ENCODE results near the gene RASA2.
A peak's percentile ranks its signal among the peaks of the same experiment; 100 is the strongest.

RASA2 gene, protein sequence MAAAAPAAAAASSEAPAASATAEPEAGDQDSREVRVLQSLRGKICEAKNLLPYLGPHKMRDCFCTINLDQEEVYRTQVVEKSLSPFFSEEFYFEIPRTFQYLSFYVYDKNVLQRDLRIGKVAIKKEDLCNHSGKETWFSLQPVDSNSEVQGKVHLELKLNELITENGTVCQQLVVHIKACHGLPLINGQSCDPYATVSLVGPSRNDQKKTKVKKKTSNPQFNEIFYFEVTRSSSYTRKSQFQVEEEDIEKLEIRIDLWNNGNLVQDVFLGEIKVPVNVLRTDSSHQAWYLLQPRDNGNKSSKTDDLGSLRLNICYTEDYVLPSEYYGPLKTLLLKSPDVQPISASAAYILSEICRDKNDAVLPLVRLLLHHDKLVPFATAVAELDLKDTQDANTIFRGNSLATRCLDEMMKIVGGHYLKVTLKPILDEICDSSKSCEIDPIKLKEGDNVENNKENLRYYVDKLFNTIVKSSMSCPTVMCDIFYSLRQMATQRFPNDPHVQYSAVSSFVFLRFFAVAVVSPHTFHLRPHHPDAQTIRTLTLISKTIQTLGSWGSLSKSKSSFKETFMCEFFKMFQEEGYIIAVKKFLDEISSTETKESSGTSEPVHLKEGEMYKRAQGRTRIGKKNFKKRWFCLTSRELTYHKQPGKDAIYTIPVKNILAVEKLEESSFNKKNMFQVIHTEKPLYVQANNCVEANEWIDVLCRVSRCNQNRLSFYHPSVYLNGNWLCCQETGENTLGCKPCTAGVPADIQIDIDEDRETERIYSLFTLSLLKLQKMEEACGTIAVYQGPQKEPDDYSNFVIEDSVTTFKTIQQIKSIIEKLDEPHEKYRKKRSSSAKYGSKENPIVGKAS

DNA sequence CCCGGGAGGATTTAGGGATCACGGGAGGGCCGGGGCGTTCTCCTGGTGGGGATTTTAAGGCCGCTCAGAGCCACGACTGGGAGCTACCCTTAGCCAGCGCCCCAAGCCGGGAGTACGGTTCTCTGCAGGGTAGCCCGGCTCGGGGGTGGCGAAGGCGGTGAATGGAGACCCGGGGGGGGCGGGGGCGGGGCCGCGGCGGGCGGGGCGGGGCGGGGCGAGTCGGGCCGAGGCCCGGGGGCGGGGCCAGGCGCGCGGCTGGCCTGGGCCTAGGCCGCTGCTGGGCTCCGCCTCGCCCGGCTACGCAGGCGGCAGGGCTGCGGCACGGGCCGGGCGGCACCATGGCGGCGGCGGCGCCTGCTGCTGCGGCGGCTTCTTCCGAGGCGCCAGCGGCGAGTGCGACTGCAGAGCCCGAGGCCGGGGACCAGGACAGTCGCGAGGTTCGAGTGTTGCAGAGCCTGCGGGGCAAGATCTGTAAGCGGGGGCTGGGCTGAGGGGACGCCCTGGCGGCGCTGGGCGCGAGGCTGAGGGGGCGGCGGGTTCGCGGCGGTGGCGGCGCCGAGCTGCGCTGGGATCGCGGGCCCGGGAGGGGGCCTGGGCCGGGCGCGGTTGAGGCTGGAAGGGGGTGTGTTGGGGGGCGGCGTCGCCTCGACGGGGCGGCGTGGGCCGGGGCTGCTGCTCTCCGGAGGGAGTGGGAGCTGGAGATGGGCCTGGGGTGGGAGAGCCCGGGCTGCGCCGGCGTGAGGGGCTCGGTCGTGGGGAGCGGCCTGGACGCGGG is at the start of gene RASA2:
TSS of gene RASA2 (plus strand) at position 282 of the 775 bp plus-strand sequence. CDS start at position 339, 57 bp downstream.
- peak; percentile 91 for DNase-seq

DNA sequence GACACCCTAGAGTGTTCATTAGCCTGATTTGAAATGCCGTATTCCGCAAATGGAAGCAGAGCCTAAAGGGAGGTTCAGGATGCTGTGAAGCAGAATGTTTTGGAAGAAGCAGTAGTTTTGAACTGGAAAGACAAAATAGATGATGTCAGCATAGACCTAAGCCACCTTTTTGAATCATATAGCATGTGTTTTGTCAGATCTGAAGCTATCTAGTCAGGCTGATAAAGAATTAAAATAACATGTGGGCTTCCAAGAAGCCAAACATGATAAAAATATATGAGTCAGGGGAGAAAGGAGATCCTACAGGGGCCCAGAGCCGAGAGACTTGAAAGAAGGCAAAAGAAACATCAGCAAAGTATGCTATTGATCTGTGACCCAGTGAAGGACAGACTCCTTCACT is 47.2 kb upstream of the RASA2 start:
- DNase-seq = no peak

DNA sequence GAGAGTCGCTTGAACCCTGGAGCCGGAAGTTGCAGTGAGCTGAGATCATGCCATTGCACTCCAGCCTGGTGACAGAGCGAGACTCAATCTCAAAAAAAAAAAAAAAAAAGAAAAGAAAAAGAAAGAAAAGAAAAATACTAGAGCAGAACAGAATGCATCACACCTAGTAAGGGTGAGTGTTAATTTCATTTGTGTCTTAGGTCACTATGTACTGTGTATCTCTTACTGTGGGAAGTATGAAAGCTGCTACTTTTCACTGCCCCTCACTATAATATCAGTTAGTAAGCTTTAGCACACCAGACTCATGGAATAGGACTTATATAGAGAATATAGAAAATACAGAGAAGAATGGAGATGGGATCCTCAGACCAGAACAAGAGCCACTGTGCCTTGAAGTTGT is 45.9 kb upstream of the RASA2 start:
- no peak for DNase-seq

DNA sequence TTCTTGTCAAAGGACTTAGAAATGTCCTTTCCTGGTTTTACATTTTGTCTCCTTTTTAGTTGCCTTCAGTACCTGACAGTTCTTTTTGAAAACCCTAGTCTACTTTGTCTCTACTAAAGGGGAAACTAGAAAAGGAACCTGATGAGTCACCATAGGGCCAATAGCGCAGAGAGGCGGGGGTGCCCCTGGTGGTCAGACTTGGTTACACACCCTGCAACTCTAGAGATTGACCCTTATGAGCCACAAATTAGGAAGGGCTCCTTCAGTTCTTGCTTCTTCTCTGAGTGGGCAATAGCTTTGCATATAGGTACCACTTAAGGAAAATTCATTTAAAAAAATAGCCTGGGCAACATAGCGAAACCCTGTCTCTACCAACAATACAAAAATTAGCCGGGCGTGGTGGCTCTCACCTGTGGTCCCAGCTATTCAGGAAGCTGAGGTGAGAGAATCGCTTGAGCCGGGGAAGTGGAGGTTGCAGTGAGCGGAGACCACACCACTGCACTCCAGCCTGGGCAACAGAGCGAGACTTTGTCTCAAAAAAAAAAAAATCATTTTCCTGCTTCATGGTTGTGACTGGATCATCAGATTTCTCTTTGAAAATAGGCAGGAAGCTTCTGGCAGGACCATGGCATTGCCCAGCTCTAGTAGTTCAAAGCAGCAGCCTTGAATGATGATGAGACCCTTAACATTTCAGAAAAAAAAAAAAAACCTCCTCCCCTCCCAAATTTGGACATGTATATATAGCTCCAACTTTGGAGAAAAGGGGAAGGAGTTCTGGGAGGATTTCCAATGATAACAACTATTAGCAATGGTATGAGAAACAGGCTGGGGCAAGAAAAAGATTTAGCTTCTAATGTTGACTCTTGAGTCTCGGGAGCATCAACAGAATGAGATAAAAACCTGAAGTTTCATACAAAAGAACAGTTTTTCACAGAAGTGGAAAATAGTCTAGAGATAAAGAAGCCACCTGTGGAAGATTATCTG is 45.2 kb upstream of the RASA2 start:
- DNase-seq = peak; percentile 51

DNA sequence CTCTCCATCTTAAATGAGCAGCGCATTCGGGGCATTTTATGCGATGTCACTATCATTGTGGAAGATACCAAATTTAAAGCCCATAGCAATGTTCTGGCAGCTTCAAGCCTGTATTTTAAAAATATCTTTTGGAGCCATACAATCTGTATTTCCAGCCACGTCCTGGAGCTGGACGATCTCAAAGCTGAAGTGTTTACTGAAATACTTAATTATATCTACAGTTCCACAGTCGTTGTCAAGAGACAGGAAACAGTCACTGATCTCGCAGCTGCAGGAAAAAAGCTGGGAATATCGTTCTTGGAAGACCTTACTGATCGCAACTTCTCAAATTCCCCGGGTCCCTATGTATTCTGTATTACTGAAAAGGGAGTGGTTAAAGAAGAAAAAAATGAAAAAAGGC is 44.4 kb upstream of the RASA2 start:
- no peak for DNase-seq

DNA sequence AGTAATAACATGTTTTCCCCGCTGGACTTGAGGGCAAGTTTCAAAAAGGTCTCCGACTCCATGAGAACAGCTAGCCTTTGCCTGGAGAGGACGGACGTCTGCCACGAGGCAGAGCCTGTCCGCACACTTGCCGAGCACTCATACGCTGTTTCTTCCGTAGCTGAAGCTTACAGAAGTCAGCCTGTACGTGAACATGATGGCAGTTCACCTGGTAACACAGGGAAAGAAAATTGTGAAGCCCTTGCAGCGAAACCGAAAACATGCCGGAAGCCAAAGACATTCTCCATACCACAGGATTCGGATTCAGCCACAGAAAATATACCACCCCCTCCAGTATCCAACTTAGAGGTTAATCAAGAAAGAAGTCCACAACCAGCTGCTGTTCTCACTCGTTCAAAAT is 43.9 kb upstream of the RASA2 start:
- no peak for DNase-seq

DNA sequence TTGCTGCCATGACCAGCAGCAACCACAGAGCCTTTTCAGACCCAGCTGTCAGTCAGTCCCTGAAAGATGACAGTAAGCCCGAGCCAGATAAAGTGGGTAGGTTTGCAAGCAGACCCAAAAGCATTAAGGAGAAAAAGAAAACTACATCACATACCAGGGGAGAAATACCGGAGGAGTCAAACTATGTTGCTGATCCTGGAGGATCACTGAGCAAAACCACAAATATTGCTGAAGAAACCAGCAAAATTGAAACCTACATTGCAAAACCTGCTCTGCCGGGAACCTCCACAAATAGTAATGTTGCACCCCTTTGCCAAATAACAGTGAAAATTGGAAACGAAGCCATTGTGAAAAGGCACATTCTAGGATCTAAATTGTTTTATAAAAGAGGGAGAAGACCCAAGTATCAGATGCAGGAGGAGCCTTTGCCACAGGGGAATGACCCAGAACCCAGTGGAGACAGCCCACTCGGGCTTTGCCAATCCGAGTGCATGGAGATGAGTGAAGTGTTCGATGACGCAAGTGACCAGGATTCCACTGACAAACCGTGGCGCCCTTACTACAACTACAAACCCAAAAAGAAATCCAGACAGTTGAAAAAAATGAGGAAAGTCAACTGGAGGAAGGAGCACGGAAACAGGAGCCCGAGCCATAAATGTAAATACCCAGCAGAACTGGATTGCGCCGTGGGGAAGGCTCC is 42.1 kb upstream of the RASA2 start:
- DNase-seq = no peak

DNA sequence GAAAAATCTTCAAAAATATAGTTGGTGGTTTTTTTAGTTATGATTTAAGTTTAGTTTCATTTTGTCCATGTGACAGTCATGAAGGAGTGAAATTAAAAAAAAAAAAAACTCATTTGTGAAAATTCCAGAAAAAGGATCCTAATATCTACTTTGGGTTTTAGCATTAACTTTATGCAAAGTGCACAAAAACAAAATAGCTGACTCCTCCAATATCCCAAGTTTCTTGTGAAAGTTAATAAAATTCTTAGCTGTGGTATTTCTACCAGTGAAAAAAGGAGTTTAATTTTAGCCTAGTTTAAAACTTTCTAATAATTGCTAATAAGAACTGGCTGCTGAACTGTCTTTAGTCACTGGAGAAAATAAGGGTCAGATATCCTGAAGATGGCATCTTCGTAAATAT is 40.8 kb upstream of the RASA2 start:
- no peak for DNase-seq

DNA sequence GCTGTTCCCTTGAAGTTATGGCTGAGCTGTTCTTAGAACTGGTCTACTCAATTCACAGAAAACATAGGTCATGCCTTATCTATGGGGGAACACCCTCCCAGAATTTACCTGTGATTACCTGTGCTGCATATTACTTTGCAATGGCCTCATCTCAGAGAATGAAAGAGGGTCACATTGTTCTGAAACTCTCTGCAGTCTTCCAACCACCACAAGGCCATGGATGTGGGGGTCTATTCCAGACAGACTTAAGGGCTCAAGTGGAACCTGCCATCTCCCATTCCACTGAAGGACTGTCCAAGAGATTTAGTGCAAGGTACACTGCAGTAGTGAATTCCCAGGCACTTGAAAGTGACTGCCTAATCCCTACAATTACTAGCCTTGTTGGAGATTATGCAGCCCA is 40.1 kb upstream of the RASA2 start:
- DNase-seq = no peak

DNA sequence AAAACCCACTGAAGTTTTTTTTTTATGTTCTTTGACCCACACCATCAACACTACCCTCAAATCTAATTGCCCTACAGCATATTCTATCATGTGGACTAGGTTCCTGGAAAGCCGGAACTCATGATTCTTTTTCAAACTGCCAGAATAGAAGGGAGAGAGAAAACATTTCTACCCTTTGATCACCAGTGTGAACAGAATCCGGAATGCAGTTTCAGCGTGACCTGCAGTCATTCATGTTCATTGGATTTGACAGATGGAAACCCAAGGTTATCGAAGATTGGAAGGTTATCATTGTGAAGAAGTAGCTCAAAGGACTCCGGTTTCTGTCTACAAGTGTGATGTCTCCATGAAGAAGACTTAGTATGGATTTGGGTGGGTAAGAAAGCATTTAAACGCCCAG is 39.4 kb upstream of the RASA2 start:
- no peak for DNase-seq

DNA sequence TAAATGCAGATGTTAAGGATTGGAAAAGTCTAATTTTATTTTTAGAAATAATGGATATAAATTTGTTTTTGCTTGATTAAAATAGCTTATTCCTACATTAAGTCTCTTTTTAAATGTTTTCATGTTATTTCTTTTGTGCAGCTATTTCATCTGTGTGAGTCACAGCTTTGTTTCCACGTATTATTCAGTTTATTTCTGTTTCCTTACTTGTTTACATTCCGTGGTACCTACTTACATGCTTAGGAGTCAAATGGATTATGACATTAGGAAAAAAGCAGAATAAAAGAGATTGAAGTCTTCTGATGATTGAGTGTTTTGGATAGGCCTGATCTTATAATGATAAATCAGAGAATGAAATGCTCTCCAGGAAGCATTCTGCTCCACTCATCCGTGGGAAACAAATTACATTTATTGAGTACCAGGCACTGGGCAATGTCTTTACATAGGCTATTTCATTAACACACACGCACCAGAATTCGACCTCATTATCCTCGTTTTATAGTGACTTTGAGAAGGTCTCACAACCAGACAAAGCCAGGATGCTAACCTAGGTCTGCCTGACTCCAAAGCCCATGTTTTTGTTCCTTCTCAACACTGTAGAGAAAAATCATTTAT is 38.1 kb upstream of the RASA2 start:
- no peak for DNase-seq

DNA sequence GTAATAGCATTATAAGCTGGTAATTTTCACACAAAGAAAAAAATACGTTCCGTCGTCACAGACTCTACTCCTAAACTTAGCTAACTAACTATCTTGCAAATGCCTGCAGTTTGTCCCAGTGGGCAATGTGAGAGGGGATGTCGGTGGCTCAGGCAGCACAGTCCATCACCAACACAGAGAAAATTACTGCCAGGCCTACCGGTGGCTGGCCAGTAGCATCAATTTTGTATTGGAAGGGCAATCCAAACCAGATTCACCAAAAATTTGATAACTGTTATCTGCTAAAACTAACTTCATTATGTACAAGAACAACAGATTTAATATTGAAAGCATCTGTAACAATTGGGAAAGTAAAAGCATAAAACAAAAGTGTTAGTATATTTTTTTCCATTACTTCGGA is 37.4 kb upstream of the RASA2 start:
- DNase-seq = no peak

DNA sequence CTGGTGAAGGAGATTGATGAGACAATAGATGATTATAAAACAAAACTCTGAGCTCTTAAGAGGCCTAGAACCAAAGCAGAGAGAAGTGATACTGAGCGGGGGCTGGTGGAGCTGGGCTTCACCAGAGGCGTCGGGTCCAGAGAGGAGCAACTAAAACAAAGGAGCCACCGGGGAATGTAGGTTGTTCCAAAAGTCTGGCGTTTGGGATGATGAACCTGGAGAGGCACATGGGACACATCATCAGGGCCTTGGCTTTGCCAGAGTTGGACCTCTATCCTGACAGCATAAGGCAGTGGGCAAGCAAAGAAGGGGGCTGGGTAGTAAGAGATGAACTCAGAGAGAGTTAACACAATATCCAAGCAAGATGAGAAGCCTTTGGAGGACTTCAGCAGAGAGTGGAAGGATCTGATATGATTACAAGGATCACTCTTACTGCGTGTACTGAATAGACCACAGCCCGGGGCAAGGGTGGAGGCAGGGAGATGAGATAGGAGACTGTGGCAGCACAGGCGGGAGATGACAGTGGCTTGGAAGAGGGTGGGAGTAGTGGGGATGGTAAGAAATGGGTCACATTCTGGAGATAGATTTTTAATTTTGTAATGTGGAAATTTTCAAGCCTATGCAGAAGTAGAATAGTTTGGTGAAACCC is 36.0 kb upstream of the RASA2 start:
- DNase-seq = no peak

DNA sequence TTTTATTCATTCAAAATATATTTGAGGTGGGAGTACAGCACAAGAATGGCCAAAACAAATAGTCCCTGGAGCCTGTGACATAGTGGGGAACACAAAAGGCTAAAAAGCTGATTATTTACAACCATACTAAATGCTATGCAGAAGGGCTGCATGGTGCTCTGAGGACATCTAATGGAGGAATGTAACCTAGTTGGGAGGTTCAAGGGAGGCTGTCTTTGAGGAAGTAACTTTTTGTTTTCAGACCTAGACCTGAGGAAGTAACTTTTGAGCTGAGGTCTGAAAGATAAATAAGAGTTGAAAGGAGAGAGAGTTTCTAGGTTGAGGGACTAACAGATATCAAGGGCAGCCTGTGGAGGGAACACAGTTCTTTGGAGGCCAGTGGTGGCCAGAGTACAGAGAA is 34.8 kb upstream of the RASA2 start:
- DNase-seq = peak; percentile 50

DNA sequence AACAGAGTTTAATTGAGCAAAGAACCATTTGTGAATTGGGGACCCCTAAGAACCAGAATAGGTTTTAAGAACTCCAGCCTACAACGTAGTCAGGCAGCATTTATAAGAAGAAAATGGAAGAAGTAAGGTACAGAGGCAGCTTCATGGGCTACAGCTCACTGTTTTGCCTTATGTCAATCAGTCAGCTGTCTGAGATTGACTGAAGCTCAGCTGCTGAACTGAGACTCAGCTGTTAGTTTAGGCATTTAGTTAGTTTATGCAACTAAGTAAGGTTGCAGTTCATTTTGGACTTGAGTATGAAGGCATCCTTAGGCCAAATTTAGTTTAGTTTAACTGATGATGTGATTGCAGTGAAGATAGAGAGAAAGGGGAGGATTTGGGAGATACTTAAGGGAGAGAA is 34.1 kb upstream of the RASA2 start:
- DNase-seq = no peak

DNA sequence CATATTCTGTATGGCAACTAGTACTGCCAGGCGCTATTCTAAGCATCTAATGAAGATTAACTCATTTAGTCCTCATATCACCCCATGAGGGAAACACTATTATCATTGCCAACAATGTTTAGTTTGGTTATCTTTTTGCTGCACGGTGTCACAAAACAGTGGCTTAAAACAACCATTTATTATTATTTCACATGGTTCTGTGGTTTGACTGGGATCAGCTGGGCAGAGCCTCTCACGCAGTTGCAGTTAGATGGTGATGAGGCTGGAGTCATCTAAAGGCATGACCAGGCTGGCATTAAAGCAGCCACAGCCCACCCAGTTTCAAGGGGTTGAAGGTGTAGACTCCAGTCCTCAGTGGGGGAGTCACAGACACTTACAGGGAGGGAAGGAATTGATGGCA is 32.8 kb upstream of the RASA2 start:
- DNase-seq = no peak

DNA sequence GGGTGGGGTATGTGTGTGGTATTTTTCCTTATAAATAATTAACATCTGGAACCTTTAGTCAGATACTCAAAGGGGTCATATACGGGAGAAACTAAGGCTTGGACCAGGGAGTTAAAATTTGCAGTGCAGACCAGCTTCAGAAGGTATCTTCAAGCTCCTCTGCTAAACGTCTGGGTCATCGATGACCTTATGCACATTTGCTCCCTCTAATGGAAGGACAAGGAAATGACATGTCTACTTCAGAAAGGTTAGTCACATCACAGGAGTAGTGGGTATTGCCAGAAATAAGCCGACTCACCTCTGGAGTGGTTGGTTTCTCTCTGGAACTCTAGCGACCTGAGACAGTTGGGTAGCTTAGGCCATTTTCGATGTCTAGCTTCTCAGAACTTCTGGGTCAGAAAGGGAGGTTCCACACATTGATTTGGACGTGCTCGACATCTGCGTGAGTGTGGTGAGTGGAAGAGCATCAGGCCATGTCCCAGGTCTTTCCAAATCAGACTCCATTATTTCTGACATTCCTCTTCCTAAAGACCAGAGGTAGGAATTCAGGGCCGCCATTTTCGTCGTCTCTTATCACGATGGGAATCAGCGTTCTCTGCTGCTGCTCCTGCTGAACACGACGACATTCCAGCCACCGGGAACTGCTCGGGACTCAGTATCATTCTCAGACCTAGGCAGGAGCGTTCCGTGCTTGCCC is 31.8 kb upstream of the RASA2 start:
- peak; percentile 70 for DNase-seq

DNA sequence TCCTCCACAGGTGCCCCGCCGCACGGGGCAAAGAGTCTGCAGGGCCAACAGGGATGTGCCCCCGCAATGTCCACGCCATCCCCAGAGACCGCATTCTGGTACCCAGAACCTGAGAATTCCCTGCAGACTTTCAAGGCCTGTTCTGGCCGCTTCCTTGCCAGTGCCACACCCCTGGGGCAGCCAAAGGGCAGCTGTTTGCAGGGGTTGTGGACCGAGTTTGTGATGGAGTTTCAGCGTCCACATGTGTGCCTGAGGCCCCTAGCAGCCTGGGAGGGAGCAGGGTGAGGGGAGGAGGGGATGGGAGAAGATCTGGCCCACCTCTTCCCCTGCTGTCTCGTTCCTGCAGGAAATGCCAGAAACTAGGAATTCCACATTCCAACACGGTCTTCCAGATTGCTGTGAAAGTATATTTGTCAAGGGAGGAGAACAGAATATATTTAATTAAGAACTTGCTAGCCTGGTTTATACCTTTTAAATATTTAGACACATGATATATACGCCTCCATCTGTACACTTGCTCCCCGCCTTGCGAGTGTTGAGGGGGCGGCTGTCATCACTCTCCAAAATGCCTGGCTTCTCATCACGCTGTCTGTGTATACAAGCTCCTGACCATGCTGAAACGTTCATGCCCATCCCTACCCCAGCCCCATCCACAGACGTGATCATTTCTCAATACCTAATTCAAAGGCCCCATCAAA is 31.1 kb upstream of the RASA2 start:
- no peak for DNase-seq

DNA sequence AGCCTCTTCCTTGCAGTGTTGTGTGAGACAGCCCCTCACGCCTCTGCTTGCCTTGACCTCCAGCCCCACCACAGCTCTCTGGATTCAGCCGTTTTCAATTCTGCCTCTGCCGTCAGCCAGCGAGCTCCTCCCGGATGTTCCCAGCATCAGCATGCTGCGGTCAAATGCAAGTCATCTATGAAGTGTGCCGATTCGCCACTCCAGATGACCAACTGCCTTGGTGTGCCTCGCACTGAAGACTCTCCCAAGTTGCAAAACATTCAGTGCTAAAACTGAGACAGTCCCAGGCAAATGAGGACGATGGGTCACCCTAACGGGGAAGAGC is 30.6 kb upstream of the RASA2 start:
- DNase-seq = no peak

Data from COR-L47 (cell line).